Astrocyte of the spinal cord (primary cell): ENCODE measurements around the gene PAK3.

Source experiments
- DNase-seq: peaks from one replicate; pipeline ENCODE4 v3.0.0; 2011; ENCODE audit warnings: low read depth, low spot score
- H3K4me3 ChIP-seq: 2 replicates; pipeline ENCODE4 v1.5.1; 2011; ENCODE audit warnings: low read depth, mild to moderate bottlenecking, low read length, moderate library complexity
- CTCF ChIP-seq: IDR thresholded peaks from 2 replicates; pipeline ENCODE4 v1.5.1; 2012; ENCODE audit warnings: low read depth, mild to moderate bottlenecking, low read length, inconsistent platforms
- in situ Hi-C: cut with HindIII; loops from 2 replicates; pipeline ENCODE4 v1.10.0; 2017; ENCODE audit warnings: low sequenced_read_pairs

PAK3 gene

DNA sequence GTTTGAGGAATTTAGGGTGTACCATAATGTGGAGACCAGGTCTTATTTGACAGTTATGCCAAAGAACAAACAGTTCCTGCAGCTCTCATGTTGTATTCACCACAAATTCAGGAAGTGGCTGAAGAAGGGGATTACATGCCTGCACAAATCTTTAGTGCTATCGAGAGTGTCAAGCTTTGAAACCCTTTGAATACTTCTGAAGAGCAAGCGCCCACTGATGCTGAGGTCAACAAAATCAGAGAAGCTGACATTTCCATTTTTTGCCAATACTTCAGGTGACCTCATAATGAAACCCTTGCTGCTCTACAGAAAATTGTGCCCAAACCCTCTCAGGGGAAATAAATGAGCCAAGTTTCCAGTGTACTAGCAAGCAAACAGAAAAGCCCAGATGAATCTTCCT, 28.4 kb downstream of the PAK3 start:
- H3K4me3 ChIP-seq = no peak overlapping the region
- no peak for TF ChIP-seq CTCF
- no peak for DNase-seq
- in situ Hi-C loops = no loop called here

DNA sequence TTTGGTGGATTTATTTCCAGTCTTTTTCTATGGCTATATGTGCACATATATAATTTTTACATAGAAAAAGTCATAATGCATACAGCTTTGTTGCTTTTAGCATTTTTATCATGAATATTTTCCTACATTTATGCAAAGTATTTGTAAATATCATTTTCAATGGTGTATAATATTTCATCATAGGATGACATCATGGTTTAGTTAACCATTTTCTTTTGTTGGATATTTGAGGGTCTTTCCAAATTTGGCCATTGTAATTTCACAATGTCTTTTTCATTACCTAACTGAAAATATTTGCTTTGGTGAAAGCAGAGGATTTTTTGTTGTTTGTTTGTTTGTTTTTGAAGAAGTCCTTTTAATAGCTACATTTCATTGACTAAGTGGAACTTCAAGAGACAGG, 31.0 kb downstream of the PAK3 start:
- in situ Hi-C loops = no loop called here
- DNase-seq = no peak
- TF ChIP-seq CTCF = no peak
- no peak overlapping the region for H3K4me3 ChIP-seq

GRCh38 chrX:111129921-111130320, 33.9 kb downstream of the PAK3 start:
- H3K4me3 ChIP-seq = no peak overlapping the region
- no peak for DNase-seq
- in situ Hi-C loops = no loop called here
- TF ChIP-seq CTCF = no peak

- no peak overlapping the region for H3K4me3 ChIP-seq
- no peak for TF ChIP-seq CTCF
- in situ Hi-C loops = no loop called here
- peak; percentile 21 for DNase-seq
These were observed 35.6 kb downstream of the PAK3 start for GRCh38 chrX:111131572-111131971.

GRCh38 chrX:111133389-111133788, 37.4 kb downstream of the PAK3 start:
- in situ Hi-C loops = no loop called here
- no peak for DNase-seq
- TF ChIP-seq CTCF = no peak
- no peak overlapping the region for H3K4me3 ChIP-seq

- no peak for DNase-seq
- no peak overlapping the region for H3K4me3 ChIP-seq
- no peak for TF ChIP-seq CTCF
- in situ Hi-C loops = no loop called here
These were observed 49.9 kb downstream of the PAK3 start for GRCh38 chrX:111145878-111146277.

GRCh38 chrX:111151764-111152163, 55.8 kb downstream of the PAK3 start:
- no peak overlapping the region for H3K4me3 ChIP-seq
- no peak for DNase-seq
- in situ Hi-C loops = no loop called here
- TF ChIP-seq CTCF = no peak
